ENCODE results near the gene NFATC1. TPM values are rescaled to one million over a fixed set of nuclear protein-coding genes. Genes with fewer than 3 reads are reported as not detected.

Gene NFATC1
- total RNA-seq (2014; rRNA removed; shearing (Covaris generic)): 1.5 and 1.8 TPM in 2 replicates
- polyA plus RNA-seq (2014; cell fraction: nucleus; rRNA removed): 4.4 TPM in 2 replicates

GRCh38 chr18:79395761-79396404 lies at the start of gene NFATC1:
Gene NFATC1 (plus strand): TSS chr18:79395930. CDS start chr18:79396225, 295 bp downstream.
- DNase-seq (ENCODE audit: extremely low read depth, low read depth): peak; percentile 32

DNA sequence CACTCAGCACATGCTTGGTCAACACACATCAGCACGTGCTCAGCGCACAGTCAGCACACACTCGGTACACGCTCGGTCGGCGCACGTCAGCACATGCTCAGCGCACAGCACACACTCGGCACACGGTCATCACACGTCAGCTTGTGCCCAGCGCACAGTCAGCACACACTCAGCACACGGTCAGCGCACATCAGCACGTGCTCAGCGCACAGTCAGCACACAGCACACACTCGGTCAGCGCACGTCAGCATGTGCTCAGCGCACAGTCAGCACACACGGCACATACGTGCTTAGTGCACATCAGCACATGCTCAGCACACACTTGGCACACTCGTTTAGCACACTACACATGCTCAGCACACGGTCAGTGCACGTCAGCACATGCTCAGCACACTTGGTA lies 49.7 kb upstream of the NFATC1 start:
- DNase-seq (ENCODE audit: extremely low read depth, low read depth): no peak

DNA sequence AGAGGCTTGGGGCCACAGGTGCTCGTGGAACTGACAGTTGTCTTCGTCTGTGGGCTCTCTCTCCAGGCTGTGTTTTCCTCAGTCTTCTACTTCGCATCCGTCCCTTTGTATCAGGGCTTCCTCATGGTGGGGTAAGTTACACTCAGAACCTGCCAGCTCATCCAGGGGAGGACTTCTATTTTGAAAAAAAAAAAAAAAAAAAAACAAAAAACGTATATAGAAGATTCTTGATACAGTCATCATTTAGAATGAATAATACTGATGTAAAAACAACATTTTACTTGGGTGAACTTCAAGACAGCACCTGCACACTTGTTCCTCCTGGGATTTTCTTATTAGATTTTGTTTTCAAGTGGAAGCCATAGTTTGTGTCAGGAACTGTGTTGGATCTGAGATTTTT lies 47.7 kb upstream of the NFATC1 start:
- DNase-seq (ENCODE audit: extremely low read depth, low read depth): no peak

DNA sequence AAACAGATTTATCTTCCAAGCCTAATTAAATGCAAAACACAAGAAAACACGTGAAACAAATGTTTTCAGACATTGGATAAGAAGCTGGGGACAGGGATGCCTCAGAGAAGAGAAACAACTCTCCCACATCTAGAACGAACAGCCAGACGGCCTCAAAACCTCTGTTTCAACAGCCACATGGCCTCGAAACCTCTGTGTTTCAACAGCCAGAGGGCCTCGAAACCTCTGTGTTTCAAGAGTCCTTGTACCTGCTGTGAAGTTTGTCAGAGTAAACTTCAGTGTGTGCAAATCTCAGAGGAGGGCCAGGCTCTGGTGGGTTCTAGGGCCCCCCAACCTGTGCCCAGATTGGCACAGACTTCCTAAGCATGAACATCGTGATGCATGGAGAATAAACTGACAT lies 43.3 kb upstream of the NFATC1 start:
- DNase-seq (ENCODE audit: extremely low read depth, low read depth): no peak

DNA sequence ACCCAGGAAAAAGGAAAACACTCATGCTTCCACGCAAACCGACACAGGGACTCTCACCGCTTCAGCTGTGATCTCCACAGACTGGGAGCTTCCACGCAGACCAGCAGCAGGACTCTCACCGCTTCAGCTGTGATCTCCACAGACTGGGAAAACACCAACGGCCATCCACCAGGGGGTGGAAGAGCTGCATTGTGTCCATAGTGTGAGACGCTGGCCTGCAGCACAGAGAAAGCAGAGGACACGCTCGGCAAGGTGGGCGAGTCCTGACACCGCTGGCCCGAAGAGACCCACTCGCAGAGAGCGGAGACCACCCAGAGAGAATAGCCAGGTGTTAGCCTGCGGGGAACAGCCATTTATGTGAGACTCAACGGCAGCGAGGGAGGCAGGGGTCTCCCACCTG lies 42.5 kb upstream of the NFATC1 start:
- DNase-seq (ENCODE audit: extremely low read depth, low read depth): no peak

DNA sequence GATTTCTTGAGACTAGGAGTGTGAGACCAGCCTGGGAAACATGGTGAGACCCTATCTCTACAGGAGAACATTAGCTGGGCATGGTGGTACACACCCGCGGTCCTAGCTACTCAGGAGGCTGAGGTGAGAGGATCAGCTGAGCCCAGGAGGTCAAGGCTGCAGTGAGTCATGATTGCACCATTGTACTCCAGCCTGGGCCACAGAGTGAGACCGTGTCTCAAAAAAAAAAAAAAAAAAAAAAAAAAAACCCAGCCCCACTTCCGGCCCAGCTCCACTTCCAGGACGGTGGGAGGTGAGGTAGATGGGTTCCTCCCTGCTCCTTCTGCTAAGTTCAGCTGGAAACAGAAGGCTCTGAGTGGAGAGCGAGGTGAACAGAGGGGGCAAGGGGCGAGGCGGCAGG lies 41.4 kb upstream of the NFATC1 start:
- DNase-seq (ENCODE audit: extremely low read depth, low read depth): no peak

- DNase-seq (ENCODE audit: extremely low read depth, low read depth): no peak
These were observed 40.0 kb upstream of the NFATC1 start for GRCh38 chr18:79355433-79356335.

- DNase-seq (ENCODE audit: extremely low read depth, low read depth): no peak
These were observed 39.3 kb upstream of the NFATC1 start for GRCh38 chr18:79356435-79356834.

DNA sequence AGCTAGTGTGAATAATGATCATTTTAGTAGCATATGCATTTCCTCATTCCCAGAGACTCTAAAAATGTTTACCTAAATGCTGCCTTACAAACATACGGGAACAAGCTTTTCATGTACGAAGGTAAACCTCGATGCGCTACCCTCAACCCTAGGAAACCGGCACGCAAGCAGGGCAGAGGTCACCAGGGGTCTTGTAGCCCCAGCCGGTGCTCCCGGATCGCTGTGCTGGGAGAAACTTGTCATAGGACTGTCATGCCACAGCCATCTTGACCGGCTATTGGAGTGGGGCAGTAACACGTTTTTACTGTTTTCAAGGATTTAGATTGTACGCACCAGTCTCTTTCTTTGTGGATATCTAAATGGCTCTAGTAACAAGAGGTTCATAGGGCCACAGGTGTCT lies 34.8 kb upstream of the NFATC1 start:
- DNase-seq (ENCODE audit: extremely low read depth, low read depth): no peak

DNA sequence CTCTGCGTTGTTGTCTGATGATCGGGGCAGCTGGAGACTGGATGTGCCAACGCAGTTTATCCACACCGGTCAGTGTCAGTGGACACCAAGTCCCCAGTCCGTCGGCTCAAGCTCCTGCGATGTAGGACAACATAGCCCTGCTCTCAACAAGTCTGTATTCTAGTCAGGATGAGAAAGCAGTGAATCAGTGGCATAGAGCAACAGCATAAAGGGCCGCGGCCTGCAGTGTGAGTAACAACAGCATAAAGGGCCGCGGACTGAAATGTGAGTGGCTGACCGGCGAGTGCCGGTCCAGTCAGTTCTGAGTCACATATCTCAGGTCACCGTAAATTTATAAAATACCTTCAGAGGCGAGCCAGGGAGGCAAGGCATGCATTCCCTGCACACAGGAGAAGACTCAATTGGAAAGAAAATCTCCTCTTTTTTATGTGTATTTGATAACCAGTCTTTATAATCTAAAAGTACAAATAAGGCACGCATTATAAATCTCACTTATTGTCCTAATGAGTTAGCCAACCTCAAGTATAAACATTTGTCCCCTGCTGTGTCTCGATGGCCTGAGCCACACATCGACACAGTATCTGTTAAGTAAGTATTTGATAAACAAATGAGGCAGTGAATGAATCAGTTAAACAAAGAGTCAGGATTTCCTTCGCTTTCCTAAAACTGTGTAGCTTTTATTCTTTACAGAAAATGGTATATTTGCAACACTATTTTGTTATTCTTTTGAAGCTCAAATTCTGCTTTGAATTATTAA lies 33.8 kb upstream of the NFATC1 start:
- no peak for DNase-seq (ENCODE audit: extremely low read depth, low read depth)

DNA sequence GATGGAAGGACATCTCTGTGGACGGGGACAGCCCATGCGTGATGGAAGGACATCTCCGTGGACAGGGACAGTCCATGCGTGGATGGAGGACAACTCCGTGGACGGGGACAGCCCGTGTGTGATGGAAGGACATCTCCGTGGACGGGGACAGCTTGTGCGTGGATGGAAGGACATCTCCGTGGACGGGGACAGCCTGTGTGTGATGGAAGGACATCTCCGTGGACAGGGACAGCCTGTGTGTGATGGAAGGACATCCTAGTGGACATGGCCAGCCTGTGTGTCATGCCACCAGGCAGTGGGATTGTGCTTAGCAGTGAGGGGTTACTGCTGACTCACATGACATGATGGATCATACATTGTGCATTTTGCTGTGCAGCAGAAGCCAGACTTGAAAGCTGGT lies 30.0 kb upstream of the NFATC1 start:
- DNase-seq (ENCODE audit: extremely low read depth, low read depth): no peak

GRCh38 chr18:79366177-79367094 lies 29.3 kb upstream of the NFATC1 start:
- no peak for DNase-seq (ENCODE audit: extremely low read depth, low read depth)

DNA sequence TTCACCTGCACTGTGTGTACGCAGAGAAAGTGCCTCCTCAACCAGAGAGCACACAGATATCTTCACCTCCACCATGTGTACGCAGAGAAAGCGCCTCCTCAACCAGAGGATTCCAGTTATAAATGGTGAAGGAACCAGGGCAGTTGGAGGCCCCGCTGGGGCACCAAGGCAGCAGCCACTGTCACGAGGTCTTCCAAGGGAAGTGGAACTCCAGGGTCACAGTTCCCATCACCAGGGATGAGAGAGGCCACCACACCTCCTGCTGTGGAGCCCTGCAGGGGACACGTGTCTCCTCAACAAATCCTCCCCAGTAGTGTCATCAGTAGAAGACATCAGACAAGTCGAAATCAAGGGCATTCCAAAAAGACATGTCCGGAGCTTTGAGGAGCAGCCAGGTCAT lies 28.2 kb upstream of the NFATC1 start:
- DNase-seq (ENCODE audit: extremely low read depth, low read depth): no peak

DNA sequence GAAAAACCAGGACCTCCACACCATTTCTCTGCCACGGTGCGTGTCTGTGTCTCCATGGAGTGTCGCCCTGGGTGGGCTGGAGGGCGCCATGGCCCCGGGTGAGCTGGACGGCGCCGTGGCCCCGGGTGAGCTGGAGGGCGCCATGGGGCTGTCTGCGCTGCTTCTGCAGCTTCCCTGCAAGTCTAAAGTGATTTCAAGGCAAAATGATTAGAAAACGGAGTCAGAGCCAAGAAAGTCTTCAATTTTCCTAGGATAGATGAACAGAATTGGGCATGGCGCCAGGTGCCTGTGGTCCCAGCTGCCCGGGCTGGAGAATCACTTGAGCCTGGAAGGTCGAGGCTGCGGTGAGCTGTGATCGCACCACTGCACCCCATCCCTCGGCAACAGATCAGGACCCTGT lies 27.7 kb upstream of the NFATC1 start:
- DNase-seq (ENCODE audit: extremely low read depth, low read depth): no peak

DNA sequence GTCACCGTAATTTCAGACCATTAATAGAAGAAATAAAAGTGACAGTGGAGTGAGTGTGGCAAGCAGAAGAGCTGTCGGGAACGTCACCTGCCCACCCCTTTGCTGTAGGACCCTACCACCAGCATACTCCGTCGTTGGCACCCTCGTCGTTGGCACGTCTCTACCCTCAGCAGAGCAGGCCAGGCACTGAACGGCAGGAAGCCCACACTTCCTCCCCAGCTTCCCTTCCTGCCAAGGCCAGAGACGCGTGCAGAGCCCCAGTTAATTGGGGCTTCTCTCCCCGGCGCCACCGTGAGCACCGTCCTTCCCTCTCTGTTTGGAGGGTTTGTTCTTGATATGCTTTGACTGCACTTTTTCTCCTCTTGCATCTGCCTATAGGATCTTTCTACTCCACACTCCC lies 27.0 kb upstream of the NFATC1 start:
- DNase-seq (ENCODE audit: extremely low read depth, low read depth): no peak

- no peak for DNase-seq (ENCODE audit: extremely low read depth, low read depth)
These were observed 24.1 kb upstream of the NFATC1 start for GRCh38 chr18:79371561-79372121.

DNA sequence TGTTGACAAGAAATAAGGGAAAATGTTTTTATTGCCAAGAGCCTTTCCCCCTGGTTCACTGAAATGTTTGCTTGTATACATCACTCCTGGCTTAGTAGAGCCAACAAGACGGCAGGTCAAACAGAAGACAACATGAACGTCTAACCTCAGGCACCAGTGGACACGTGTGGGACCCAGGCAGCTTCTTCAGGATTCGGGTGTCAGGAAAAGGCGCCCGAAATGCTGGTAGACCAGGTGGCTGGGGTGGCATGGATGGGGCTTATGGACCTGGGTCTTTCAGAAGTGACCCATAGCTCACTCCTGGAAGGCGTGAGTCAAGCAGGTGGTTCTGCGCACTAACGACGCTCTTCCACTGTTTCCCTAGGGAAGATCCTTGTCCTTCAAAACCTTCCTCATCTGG lies 23.3 kb upstream of the NFATC1 start:
- no peak for DNase-seq (ENCODE audit: extremely low read depth, low read depth)

- no peak for DNase-seq (ENCODE audit: extremely low read depth, low read depth)
These were observed 22.7 kb upstream of the NFATC1 start for GRCh38 chr18:79372991-79373390.

GRCh38 chr18:79373736-79374135 lies 22.0 kb upstream of the NFATC1 start:
- no peak for DNase-seq (ENCODE audit: extremely low read depth, low read depth)
